WI38 (cell line): ENCODE results near the gene PERP.

Experiments
- H3K4me3 ChIP-seq: 2 replicates; pipeline ENCODE4 v1.5.1; 2011; ENCODE audit warnings: low read depth, mild to moderate bottlenecking, control low read depth, low read length
- TF ChIP-seq, protein P1 (sequence below): IDR thresholded peaks from 2 replicates; pipeline ENCODE4 v1.5.1; 2012; ENCODE audit warnings: low read depth, mild to moderate bottlenecking, control low read depth, low read length

The PERP gene

GRCh38 chr6:138054982-138055381, 52.2 kb downstream of the PERP start:
- TF ChIP-seq, protein P1, sequence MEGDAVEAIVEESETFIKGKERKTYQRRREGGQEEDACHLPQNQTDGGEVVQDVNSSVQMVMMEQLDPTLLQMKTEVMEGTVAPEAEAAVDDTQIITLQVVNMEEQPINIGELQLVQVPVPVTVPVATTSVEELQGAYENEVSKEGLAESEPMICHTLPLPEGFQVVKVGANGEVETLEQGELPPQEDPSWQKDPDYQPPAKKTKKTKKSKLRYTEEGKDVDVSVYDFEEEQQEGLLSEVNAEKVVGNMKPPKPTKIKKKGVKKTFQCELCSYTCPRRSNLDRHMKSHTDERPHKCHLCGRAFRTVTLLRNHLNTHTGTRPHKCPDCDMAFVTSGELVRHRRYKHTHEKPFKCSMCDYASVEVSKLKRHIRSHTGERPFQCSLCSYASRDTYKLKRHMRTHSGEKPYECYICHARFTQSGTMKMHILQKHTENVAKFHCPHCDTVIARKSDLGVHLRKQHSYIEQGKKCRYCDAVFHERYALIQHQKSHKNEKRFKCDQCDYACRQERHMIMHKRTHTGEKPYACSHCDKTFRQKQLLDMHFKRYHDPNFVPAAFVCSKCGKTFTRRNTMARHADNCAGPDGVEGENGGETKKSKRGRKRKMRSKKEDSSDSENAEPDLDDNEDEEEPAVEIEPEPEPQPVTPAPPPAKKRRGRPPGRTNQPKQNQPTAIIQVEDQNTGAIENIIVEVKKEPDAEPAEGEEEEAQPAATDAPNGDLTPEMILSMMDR = no peak
- H3K4me3 ChIP-seq = no peak overlapping the region

GRCh38 chr6:138052783-138053182, 54.4 kb downstream of the PERP start:
- TF ChIP-seq, protein P1 = no peak

DNA sequence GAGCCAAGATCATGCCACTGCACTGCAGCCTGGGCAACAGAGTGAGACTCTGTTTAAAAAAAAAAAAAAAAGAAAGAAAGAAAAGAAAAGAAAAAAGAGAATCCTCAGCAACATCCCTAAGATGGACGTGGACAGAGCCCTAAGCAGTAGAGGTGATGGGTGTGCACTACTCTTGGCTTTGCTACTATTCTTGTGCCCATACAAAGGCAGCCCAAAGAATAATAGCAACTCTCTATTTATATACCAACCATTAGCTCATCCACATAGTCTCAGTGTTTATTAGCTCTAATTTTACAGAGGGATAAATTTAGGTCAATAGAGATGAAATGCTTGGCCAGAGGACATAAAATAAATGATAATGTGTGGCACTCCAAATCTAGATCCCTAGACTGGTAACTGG, 62.2 kb downstream of the PERP start:
- H3K4me3 ChIP-seq = no peak overlapping the region
- TF ChIP-seq, protein P1 = no peak

More at GRCh38 chr6:138052783-138053182, 54.4 kb downstream of the PERP start:
- no peak overlapping the region for H3K4me3 ChIP-seq

- TF ChIP-seq, protein P1 = no peak
- H3K4me3 ChIP-seq = no peak overlapping the region
Measured at GRCh38 chr6:138044458-138044857, 62.8 kb downstream of the PERP start.
